ENCODE results near the gene EYA3.

EYA3 gene, protein sequence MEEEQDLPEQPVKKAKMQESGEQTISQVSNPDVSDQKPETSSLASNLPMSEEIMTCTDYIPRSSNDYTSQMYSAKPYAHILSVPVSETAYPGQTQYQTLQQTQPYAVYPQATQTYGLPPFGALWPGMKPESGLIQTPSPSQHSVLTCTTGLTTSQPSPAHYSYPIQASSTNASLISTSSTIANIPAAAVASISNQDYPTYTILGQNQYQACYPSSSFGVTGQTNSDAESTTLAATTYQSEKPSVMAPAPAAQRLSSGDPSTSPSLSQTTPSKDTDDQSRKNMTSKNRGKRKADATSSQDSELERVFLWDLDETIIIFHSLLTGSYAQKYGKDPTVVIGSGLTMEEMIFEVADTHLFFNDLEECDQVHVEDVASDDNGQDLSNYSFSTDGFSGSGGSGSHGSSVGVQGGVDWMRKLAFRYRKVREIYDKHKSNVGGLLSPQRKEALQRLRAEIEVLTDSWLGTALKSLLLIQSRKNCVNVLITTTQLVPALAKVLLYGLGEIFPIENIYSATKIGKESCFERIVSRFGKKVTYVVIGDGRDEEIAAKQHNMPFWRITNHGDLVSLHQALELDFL

DNA sequence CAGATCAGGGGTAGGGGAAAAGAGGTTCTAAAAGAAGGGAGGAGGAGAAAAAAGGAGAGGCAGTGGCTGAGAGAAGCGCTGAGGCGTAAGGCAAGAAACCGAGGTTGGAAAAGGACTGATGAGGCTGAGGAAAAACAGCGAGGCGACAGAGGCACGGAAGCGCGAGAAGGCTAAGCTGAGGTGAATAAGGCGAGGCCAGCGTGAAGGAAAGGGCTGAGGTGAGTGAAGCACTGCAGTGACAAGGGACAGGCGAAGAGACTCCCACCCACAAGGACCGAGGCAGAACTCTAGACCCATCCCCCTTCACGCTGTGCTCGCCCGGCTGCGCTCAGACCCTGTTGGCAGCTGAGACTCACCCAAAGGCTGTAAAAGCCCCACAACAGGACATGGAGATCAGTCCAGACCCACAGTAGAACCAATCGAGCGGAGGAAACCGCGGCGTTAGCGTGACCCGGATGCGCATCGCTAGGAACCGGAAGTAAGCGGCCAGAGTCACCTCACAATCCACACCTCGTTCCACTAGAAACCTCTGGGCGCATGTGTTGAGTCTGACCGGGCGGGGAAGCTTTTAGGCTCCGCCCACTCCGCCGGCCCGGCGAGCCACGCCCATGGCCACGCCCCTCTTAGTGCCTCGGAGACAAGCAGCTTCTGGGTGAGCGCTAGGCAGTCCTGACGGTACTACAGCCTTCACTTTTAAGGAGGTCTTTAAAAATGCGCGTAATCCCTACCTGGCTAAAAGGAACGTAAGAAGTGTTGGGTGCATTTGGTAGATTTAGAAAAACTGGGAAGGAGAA lies at the start of gene EYA3:
EYA3 (minus strand) TSS at position 443 of the 794 bp plus-strand sequence. CDS start 30,584 bp downstream, outside the sequence.
- DNase-seq, result peak; percentile 96
- in situ Hi-C loops (cut with HindIII; ENCODE audit: low pct_ligation_motif_present, low pct_unique_long_range_greater_than_20kb, low sequenced_read_pairs), result no loop called here

DNA sequence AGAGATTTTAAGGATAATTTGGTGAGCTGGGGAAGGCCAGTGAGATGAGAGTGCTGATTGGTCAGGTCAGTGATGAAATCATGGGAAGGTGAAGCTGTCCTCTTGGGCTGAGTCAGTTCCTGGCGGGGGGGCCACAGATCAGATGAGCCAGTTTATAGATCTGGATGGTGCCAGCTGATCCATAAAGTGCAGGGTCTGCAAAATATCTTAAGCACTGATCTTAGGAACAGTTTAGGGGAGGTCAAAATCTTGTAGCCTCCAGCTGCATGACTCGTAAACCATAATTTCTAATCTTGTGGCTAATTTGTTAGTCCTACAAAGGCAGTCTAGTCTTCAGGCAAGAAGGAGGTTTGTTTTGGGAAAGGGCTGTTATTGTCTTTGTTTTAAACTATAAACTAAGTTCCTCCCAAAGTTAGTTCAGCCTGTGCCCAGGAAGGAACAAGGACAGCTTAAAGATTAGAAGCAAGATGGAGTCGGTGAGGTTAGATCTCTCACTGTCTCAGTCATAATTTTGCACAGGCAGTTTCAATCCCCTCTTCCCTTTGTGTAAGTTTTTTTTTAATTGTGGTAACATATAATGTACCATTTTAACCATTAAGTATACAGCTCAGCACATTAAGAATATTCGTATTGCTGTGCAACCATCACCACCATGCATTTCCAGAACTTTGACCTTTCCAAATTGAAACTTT lies 48.7 kb upstream of the EYA3 start:
- no peak for DNase-seq
- in situ Hi-C loops (cut with HindIII; ENCODE audit: low pct_ligation_motif_present, low pct_unique_long_range_greater_than_20kb, low sequenced_read_pairs), result no loop called here

DNA sequence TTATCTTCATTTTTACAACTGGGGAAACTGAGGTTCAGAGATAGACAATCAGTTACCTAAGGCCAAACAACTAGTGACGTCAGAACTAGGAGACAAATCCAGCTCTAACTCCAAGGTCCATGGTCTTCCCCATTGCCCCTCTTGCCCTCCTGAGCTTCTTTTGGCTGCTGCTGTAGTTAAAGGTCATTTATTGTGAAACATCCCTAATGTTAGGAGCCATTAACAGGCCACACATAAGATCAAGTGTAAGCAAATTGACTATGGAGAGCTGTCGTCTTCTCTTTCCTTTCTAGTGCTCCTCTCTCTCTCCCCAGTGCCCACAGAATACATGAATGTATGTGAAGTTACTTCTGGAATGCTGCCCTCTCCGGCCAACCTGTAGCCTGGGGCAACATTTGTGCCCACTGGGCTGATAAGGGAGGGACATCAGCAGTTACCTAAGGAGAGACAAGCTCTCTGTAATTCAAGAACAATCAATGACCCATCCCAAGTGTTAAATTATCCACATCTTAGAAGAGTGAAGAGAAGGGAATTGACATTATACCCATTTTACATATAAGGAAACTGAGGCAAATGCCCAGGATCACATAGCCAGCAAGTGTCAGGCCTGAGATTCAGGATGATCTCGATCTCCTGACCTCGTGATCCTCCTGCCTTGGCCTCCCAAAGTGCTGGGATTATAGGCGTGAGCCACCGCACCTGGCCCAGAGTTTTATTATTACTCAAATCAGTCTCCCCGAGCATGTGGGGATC lies 47.9 kb upstream of the EYA3 start:
- in situ Hi-C loops (cut with HindIII; ENCODE audit: low pct_ligation_motif_present, low pct_unique_long_range_greater_than_20kb, low sequenced_read_pairs), result no loop called here
- no peak for DNase-seq

DNA sequence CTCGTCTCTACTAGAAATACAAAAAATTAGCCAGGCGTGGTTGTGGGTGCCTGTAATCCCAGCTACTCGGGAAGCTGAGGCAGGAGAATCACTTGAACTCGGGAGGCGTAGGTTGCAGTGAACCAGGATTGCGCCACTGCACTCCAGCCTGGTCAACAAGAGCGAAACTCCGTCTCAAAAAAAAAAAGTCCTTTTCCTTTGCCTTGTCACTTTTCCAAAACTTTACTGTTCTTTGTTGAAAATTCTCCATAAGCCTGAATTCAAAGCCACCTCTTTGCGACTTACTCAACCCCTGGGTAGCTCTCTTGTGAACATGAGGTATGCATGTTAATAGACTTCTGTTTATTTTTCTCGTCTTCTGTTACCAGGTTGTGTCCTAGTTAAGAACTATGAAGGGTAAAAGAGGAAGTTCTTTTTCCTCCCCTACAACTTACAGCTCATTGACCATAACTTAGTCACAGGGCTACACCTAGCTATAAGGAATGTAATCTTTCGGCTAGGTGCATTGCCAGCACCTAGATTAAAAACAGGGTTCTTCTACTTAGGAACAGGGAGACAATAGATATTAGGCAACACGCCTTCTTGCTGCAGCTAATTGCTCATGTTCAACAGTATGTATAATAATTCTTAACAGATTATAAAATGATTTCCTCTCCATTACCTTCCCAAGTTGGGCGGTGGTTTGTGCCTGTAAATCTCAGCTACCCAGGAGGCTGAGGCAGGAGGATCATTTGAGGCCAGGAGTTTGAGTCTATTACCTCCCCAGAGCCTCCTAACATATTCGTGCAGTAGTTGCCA lies 47.2 kb upstream of the EYA3 start:
- no peak for DNase-seq
- in situ Hi-C loops (cut with HindIII; ENCODE audit: low pct_ligation_motif_present, low pct_unique_long_range_greater_than_20kb, low sequenced_read_pairs), result no loop called here

DNA sequence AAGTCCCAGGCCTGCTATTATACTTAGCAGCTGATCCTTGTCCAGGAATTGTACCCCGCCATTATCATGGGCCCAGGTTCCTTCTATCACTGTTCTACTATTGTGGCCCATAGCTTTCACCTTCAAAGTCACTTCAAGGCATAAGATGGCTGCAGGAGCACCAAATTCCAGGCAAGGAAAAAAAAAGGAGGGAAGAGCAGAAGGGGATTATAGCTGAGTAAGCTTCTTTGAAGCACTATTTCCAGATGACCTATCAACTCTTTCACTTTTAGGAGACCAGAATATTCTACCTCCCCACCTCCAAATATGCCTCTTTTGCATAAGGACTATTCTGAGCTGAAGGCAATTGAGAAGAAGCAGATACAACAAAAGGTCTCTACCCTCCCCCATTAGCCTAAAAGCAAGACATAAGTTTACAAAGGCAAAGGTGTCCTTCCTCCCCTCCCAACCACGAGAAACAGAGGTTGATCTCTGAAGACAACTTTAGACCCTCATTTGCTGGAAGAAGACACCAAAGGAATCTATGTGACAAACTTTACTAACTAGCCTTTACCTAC lies 46.3 kb upstream of the EYA3 start:
- DNase-seq, result no peak
- in situ Hi-C loops (cut with HindIII; ENCODE audit: low pct_ligation_motif_present, low pct_unique_long_range_greater_than_20kb, low sequenced_read_pairs), result no loop called here

DNA sequence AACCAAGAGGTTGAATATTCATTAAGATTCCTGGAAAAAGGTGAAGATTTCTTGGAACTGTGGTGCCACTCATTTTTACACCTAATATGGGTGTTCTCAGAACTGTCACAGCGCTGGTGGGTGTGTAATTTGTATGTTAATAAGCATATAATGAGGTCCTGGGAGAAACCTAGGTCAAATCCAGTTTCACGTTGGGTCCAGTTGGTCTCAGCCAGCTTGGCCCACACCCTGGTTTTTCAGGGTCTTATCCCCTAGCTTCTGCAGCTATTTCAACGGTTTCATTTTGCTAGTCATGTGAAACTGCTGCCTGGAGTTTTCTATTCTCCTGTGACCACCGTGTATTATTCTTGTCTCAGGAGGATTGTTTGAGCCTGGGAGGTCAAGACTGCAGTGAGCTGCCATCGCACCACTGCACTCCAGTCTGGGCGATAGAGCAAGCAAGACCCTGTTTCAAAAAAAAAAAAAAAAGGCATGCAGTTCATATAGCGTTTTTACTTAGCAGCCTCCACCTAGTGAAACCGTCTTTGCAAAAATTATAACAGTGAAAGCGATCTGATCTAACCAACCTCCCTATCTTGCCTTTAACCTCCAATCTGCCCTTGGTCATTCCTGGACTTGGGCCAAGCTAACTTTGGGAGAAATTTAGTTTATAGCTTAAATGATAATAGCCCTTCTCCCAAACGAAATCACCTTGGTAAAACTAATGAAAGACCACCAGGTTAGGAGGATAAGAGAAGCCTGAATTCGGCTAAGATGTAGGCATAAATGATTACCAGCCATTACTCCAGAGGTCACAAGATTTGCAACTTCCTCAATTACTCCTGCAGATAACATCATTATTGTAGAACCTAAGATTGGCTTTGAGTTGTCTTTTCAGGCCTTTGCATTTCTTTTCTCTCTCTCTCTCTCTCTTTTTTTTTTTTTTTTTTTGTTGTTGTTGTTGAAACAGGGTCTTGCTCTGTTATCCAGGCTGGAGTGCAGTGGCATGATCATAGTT lies 44.1 kb upstream of the EYA3 start:
- in situ Hi-C loops (cut with HindIII; ENCODE audit: low pct_ligation_motif_present, low pct_unique_long_range_greater_than_20kb, low sequenced_read_pairs), result no loop called here
- DNase-seq, result no peak

DNA sequence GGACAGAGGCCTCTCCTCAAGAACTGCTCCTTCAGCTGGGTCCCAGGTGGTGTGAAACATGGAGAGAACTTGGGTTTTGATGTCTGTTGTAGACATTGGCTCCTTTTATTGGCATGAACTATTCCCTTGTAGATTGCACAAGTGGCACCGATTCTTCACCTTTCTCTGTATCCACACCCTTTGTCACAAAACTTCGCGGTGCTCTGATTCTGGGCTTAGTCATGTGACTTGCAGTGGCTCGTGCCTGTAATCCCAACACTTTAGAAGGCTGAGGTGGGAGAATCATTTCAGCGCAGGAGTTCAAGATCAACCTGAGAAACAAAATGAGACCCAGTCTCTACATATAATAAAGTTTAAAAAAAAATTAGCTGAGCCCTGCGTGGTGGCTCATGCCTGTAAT lies 42.5 kb upstream of the EYA3 start:
- DNase-seq, result no peak
- in situ Hi-C loops (cut with HindIII; ENCODE audit: low pct_ligation_motif_present, low pct_unique_long_range_greater_than_20kb, low sequenced_read_pairs), result no loop called here

DNA sequence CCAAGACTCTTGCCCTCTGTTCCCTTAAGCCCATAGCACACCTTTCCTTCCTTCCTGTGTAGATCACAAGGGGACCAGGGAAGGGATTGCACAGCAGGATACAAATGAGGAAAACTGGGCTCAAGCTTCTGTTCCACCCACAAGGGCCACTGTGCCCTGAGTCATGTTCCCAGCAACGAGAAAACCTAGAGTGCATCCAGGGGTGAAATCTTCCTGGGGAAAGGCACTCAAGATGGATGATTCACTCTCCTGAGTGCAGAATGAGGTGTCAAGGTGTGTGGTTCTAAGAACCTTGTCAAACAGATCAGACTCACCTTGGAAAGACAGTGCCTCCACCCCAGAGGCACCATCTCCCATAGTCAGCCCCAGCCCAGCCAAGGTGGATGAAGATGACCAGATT lies 40.7 kb upstream of the EYA3 start:
- in situ Hi-C loops (cut with HindIII; ENCODE audit: low pct_ligation_motif_present, low pct_unique_long_range_greater_than_20kb, low sequenced_read_pairs), result no loop called here
- DNase-seq, result peak; percentile 74

DNA sequence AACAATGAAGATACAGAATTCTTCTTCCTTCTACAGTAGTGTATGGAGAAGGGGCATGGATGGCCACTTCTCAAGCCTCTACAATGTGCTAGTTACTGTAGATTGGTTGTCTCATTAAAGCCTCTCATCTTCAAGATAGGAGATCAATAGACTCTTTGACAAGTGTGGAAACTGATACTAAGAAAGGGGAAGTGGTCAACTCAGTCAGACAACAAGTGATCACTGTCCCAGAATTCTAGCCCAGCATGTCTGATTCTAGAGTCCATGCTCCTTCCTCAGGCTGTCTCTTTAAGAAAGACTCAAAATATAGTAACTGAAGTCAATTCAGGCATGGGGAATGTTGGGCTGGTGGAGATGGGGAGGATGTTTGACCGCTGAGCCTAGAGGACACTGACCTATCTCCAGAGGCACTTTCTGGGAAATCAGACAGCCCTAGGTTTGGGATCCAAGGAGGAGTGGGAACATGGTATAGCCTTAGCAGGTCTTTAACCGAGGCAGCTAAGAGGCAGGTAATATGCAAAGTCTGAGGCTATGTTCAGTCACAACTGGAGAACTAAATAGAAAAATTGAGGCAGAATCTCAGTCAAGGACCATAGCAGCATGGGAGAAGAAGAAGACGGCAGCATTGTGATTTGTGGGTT lies 39.3 kb upstream of the EYA3 start:
- DNase-seq, result no peak
- in situ Hi-C loops (cut with HindIII; ENCODE audit: low pct_ligation_motif_present, low pct_unique_long_range_greater_than_20kb, low sequenced_read_pairs), result no loop called here

DNA sequence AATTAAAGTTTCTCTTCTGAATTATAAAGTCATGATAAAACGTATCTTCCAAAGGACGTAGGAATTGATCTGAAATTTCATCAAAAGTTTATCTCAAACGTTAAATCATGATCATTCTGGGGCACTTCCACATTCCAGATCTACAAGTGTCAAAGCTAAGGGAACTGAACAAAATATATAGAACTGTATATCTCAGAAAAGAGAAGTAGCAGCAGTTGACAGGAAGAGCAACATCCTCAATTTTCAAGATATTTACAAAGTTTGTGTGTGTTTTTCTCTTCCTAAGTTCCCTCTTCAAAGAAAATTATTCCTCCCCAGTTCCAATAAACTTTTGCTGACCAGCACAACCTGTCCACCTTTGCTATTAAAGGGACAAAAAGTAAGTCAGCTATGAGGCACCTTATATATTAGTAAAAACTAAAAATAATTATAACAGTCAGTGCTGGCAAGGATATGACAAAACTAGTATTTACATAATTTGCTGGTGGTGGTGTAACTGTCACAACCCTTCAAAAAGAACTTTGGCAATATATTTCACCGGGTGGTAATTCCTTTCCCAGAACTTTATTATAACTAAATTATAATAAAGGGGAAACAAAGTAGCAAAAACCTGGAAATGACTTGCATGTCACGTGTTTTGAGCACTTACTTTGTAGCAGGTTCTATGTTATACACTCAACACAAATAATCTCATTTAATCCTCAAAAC lies 38.5 kb upstream of the EYA3 start:
- in situ Hi-C loops (cut with HindIII; ENCODE audit: low pct_ligation_motif_present, low pct_unique_long_range_greater_than_20kb, low sequenced_read_pairs), result no loop called here

DNA sequence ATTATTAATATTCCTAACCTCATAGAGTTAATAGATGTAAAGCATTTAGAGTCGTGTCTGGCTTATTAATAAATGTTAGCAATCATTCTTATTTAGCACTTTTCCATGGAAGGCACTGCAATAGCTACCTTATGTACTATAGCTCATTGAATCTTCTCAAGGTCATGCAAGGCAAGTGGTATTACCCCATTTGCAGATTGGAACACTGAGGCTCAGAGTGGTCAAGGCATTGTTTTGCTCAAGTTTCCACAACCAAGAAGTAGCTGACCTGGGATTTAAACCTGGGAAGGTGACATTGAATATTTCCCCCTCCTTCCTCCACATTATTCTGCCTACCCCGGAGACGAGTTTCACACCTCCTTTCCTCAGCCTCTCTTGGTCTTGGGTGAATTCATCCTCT lies 37.8 kb upstream of the EYA3 start:
- in situ Hi-C loops (cut with HindIII; ENCODE audit: low pct_ligation_motif_present, low pct_unique_long_range_greater_than_20kb, low sequenced_read_pairs), result no loop called here

More for the DNA sequence above, 38.5 kb upstream of the EYA3 start:
- DNase-seq, result no peak

DNA sequence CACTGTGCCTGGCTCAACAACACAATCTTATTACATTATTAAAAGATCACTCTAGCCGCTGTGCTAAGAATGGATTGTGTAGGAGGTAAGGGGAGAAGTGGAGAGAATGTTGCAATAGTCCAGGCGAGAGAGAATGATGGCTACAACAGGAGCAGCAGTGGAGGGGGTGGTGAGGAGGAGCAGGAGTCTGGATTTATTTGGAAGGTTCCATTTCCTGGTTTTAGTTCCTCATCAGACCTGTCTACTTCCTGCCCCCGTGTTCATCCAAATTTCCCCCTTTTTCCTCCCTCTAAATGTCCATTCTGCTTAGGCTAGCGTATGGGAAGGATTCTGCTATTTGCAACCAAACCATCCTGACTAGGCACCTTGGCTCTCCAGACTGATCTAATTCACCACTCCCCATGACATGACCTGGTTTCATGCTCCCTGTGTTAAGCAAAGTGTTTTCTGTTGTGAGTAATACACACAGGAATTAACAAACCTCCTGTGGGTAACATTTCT lies 35.1 kb upstream of the EYA3 start:
- DNase-seq, result no peak
- in situ Hi-C loops (cut with HindIII; ENCODE audit: low pct_ligation_motif_present, low pct_unique_long_range_greater_than_20kb, low sequenced_read_pairs), result no loop called here

More for the DNA sequence above, 37.8 kb upstream of the EYA3 start:
- no peak for DNase-seq

DNA sequence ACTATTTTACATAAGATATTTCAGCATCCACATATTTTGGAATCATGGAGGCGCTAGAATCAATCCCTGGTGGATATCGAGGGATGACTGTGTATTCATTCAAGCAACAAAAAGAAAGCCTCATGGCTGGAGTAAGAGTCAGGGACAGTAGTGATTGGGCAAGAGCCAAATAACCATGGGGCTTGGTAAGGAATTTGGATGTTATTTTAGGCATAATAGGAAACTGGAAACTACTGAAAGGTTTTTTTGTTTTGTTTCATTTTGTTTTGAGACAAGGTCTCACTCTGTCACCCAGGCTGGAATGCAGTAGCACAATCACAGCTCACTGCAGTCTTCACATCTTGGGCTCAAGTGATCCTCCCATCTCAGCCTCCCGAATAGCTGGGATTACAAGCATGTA lies 33.8 kb upstream of the EYA3 start:
- in situ Hi-C loops (cut with HindIII; ENCODE audit: low pct_ligation_motif_present, low pct_unique_long_range_greater_than_20kb, low sequenced_read_pairs), result no loop called here
- DNase-seq, result no peak

DNA sequence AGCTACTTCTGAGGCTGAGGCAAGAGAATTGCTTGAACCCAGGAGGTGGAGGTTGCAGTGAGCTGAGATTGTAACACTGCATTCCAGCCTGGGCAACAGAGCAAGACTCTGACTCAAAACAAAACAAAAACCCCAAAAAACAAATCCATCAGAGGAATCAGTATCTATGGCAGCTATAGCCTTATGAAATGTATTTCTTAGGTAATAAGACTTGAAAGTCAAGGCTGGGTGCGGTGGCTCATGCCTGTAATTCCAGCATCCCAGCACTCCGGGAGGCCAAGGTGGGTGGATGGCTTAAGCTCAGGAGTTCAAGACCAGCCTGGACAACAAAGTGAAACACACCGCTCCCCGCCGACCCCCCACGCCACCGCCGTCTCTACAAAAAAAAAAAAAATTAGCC lies 31.1 kb upstream of the EYA3 start:
- in situ Hi-C loops (cut with HindIII; ENCODE audit: low pct_ligation_motif_present, low pct_unique_long_range_greater_than_20kb, low sequenced_read_pairs), result no loop called here
- no peak for DNase-seq

DNA sequence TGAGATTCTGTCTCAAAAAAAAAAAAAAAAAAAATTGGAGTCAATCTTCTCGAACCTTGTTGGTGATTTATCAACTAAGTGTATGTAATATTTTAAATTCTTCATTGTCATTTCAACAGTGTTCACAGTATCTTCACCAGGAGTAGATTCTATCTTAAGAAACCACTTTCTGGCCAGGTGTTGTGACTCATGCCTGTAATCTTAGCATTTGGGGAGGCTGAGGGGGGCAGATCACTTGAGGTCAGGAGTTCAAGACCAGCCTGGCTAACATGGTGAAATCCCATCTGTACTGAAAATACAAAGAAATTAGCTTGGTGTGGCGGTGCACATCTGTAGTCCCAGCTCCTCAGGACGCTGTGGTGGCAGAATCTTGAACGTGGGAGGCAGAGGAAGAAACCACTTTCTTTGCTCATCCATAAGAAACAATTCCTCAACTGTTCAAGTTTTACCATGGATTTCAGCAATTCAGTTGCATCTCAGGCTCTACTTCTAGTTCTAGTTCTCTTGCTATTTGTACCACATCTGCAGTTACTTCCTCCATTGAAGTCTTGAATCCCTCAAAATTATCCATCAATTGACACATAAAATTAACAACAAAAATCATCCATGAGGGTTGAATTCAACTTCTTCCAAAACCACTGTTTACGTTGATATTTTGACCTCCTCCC lies 30.4 kb upstream of the EYA3 start:
- in situ Hi-C loops (cut with HindIII; ENCODE audit: low pct_ligation_motif_present, low pct_unique_long_range_greater_than_20kb, low sequenced_read_pairs), result no loop called here
- no peak for DNase-seq

All from ACHN (cell line).